Gastrocnemius medialis (tissue), 4 donors: ENCODE measurements around the gene C20orf96.

Experiments used
- CTCF ChIP-seq, 5 experiments: fragments of 450-650 bp in 3 of 5; fragments of 200-600 bp in 2 of 5; sonication (generic) in 2 of 5; IDR thresholded peaks in 4 of 5; conservative IDR thresholded peaks in 1 of 5; 1 replicate in 4 of 5; 2 replicates in 1 of 5; pipeline ENCODE4 v1.5.1; 2016 to 2019; ENCODE audit warnings: antibody characterized with exemption in 5 of 5, mild to moderate bottlenecking in 3 of 5, moderate library complexity in 3 of 5
- POLR2A ChIP-seq, 2 donors: fragments of 450-650 bp; IDR thresholded peaks; one replicate each; pipeline ENCODE4 v1.6.1; 2017; ENCODE audit warnings: antibody characterized with exemption in 2 of 2, mild to moderate bottlenecking in 2 of 2, moderate library complexity in 2 of 2

GRCh38 chr20:311609-312008 is 21.1 kb upstream of the C20orf96 start:
- TF ChIP-seq CTCF (IDR thresholded peaks at IDR 0.05 in 4 of 5, conservative IDR thresholded peaks at IDR 0.05 in 1 of 5) (no peak), POLR2A (IDR thresholded peaks at IDR 0.05) (no peak)
